ENCODE data around the gene RFTN2.
"Not testable (repeated sequence)": the region's sequence is repeated elsewhere in the genome, so short reads cannot be mapped to it uniquely, and the experiment has no call there.

The RFTN2 gene

DNA sequence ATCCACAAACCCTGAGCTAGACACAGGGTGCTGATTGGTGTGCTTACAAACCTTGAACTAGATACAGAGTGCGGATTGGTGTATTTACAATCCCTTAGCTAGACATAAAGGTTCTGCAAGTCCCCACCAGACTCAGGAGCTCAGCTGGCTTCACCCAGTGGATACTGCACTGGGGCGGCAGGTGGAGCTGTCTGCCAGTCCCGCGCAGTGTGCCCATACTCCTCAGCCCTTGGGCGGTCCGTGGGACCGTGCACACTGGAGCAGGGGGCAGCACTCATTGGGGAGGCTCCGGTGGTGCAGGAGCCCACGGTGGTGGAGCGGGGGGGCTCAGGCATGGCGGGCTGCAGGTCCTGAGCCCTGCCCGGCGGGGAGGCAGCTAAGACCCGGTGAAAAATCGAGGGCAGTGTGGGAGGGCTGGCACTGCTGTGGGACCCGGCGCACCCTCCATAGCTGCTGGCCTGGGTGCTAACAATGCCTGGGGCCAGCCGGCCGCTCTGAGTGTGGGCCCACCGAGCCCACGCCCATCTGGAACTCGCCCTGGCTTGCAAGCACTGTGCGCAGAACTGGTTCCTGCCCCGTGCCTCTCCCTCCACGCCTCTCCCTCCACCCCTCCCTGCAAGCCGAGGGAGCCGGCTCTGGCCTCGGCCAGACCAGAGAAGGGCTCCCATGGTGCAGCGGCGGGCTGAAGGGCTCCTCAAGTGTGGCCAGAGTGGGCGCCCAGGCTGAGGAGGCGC is 83.9 kb downstream of the RFTN2 start:
- TF ChIP-seq, protein P1, sequence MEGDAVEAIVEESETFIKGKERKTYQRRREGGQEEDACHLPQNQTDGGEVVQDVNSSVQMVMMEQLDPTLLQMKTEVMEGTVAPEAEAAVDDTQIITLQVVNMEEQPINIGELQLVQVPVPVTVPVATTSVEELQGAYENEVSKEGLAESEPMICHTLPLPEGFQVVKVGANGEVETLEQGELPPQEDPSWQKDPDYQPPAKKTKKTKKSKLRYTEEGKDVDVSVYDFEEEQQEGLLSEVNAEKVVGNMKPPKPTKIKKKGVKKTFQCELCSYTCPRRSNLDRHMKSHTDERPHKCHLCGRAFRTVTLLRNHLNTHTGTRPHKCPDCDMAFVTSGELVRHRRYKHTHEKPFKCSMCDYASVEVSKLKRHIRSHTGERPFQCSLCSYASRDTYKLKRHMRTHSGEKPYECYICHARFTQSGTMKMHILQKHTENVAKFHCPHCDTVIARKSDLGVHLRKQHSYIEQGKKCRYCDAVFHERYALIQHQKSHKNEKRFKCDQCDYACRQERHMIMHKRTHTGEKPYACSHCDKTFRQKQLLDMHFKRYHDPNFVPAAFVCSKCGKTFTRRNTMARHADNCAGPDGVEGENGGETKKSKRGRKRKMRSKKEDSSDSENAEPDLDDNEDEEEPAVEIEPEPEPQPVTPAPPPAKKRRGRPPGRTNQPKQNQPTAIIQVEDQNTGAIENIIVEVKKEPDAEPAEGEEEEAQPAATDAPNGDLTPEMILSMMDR (IDR thresholded peaks at IDR 0.05; ENCODE audit: low read depth, low read length): no peak
- Histone ChIP-seq H3K4me1 (no peaks in the 10 kb centered on the region), H3K27me3 (no peaks in the 10 kb centered on the region), H3K9me3 (no peaks in the 10 kb centered on the region), H3K36me3 (no peaks in the 10 kb centered on the region), H3K4me3 (ENCODE audit: low read depth, low read length) (no peak overlapping the region)
- peak; percentile 9 for DNase-seq

DNA sequence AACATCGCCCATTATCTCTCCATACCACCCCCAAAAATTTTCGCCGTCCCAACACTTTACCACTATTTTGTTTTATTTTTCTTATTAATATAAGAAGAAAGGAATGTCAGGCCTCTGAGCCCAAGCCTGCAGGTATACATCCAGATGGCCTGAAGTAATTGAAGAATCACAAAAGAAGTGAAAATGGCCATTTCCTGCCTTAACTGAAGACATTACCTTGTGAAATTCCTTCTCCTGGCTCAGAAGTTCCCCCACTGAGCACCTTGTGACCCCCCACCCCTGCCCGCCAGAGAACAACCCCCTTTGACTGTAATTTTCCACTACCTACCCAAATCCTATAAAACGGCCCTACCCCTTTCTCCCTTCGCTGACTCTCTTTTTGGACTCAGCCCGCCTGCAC is 88.1 kb downstream of the RFTN2 start:
- H3K4me3 ChIP-seq (ENCODE audit: low read depth, low read length); H3K9me3 ChIP-seq; H3K27me3 ChIP-seq; H3K4me1 ChIP-seq; H3K36me3 ChIP-seq; DNase-seq: not testable (repeated sequence)

DNA sequence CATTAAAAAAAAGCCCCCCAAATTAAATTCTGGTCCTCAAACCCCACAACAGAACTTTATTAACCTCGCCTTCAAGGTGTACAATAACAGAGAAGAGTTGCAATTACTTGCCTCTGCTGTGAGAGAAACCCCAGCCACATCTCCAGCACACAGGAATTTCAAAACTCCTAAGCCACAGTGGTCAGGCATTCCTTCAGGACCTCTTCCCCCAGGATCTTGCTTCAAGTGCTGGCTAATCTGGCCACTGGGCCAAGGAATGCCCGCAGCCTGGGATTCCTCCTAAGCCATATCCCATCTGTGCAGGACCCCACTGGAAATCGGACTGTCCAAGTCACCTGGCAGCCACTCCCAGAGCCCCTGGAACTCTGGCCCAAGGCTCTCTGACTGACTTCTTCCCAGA is 95.2 kb downstream of the RFTN2 start:
- not testable (repeated sequence) for H3K4me3 ChIP-seq (ENCODE audit: low read depth, low read length); H3K36me3 ChIP-seq; DNase-seq; H3K9me3 ChIP-seq; H3K4me1 ChIP-seq; H3K27me3 ChIP-seq

DNA sequence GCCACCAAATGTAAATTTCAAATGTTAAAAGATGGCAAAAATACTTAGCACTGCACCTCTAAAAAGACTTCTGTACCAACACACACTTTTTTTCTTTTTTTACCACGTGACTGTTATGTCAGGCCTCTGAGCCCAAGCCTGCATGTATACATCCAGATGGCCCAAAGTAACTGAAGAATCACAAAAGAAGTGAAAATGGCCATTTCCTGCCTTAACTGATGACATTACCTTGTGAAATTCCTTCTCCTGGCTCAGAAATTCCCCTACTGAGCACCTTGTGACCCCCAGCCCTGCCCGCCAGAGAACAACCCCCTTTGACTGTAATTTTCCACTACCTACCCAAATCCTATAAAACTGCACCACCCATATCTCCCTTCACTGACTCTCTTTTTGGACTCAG is 97.1 kb downstream of the RFTN2 start:
- not testable (repeated sequence) for H3K4me3 ChIP-seq (ENCODE audit: low read depth, low read length); DNase-seq; H3K27me3 ChIP-seq; H3K36me3 ChIP-seq; H3K9me3 ChIP-seq; H3K4me1 ChIP-seq

DNA sequence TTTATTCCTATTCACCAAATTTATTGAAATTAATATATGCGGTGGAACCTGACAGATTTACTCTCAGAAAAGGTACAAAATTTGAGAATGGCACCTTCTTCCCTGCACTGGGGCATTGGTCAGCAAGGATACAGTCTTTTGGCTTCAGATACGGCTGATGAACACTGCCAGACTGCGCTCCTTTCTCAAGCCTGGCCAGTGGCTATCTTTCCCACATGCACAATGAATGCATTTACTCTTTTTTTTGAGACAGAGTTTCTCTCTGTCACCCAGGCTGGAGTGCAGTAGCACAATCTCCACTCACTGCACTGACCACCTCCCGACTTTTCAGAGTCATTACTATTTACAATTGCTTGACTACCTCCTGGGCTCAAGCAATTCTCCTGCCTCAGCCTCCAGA is 97.9 kb downstream of the RFTN2 start:
- DNase-seq: no peak
- no peaks in the 10 kb centered on the region for H3K9me3 ChIP-seq
- H3K4me1 ChIP-seq: no peaks in the 10 kb centered on the region
- no peaks in the 10 kb centered on the region for H3K27me3 ChIP-seq
- H3K4me3 ChIP-seq (ENCODE audit: low read depth, low read length): no peak overlapping the region
- H3K36me3 ChIP-seq: no peaks in the 10 kb centered on the region
- TF ChIP-seq, protein P1 (IDR thresholded peaks at IDR 0.05; ENCODE audit: low read depth, low read length): no peak

DNA sequence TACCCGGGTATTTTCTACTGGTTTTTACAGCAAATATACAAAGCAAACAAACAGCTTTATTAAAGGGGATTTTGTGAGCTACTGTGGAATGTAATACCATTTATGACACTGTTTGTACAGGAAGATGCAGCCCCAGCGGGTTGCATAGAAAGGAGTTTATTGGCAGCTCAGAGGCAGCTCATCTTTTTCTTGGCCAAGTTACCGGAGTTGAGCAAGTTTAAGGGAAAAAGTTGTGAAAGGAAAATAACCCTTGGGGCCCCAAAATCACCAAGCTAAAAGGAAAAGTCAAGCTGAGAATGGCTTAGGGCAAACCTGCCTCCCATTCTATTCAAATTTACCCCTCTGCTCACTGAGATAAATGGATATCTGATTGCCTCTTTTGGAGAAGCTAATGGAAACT is 98.8 kb downstream of the RFTN2 start:
- TF ChIP-seq, protein P1 (IDR thresholded peaks at IDR 0.05; ENCODE audit: low read depth, low read length): no peak
- Histone ChIP-seq H3K4me1 (no peaks in the 10 kb centered on the region), H3K4me3 (ENCODE audit: low read depth, low read length) (no peak overlapping the region), H3K9me3 (no peaks in the 10 kb centered on the region; the same call in 1 of the 2 replicates), H3K36me3 (no peaks in the 10 kb centered on the region), H3K27me3 (no peaks in the 10 kb centered on the region)
- no peak for DNase-seq

DNA sequence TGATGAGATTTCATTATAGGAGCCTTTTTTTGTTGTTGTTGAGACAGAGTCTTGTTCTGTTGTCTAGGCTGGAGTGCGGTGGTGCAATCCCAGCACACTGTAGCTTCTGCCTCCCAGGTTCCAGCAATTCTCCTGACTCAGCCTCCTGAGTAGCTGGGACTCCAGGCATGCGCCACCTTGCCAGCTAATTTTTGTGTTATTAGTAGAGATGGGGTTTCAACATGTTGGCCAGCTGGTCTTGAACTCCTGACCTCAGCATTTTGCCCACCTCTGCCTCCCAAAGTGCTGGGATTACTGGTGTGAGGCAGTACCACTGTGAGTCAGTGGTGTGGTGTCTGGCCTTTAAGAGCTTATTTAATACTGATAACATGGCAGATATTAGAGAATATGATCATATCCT is 99.4 kb downstream of the RFTN2 start:
- Histone ChIP-seq H3K4me3 (ENCODE audit: low read depth, low read length) (no peak overlapping the region), H3K9me3 (no peaks in the 10 kb centered on the region; the same call in 1 of the 2 replicates), H3K36me3 (no peaks in the 10 kb centered on the region), H3K27me3 (no peaks in the 10 kb centered on the region), H3K4me1 (no peaks in the 10 kb centered on the region)
- TF ChIP-seq, protein P1 (IDR thresholded peaks at IDR 0.05; ENCODE audit: low read depth, low read length): no peak
- DNase-seq: no peak

DNA sequence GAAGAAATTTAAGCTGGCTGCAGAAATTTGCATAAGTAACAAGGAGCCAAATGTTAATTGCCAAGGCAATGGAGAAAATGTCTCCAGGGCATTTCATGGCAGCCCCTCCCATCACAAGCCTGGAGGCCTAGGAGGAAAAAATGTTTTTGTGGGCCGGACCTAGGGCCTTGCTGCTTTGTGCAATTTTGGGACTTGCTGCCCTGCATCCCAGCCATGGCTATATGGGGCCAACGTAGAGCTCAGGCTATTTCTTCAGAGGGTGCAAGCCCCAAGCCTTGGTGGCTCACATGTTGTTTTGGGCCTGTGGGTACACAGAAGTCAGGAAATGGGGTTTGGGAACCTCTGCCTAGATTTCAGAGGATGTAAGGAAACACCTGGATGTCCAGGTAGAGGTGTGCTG is 101.8 kb downstream of the RFTN2 start:
- Histone ChIP-seq H3K4me3 (ENCODE audit: low read depth, low read length) (no peak overlapping the region), H3K9me3 (no peaks in the 10 kb centered on the region; the same call in 1 of the 2 replicates), H3K36me3 (no peaks in the 10 kb centered on the region), H3K27me3 (no peaks in the 10 kb centered on the region), H3K4me1 (no peaks in the 10 kb centered on the region)
- TF ChIP-seq, protein P1 (IDR thresholded peaks at IDR 0.05; ENCODE audit: low read depth, low read length): no peak
- DNase-seq: no peak

Measured in BE2C (cell line).